Measurements from ENCODE around the gene CFAP97D2.
"Not testable (repeated sequence)": the region's sequence is repeated elsewhere in the genome, so short reads cannot be mapped to it uniquely, and the experiment has no call there.

The CFAP97D2 gene

DNA sequence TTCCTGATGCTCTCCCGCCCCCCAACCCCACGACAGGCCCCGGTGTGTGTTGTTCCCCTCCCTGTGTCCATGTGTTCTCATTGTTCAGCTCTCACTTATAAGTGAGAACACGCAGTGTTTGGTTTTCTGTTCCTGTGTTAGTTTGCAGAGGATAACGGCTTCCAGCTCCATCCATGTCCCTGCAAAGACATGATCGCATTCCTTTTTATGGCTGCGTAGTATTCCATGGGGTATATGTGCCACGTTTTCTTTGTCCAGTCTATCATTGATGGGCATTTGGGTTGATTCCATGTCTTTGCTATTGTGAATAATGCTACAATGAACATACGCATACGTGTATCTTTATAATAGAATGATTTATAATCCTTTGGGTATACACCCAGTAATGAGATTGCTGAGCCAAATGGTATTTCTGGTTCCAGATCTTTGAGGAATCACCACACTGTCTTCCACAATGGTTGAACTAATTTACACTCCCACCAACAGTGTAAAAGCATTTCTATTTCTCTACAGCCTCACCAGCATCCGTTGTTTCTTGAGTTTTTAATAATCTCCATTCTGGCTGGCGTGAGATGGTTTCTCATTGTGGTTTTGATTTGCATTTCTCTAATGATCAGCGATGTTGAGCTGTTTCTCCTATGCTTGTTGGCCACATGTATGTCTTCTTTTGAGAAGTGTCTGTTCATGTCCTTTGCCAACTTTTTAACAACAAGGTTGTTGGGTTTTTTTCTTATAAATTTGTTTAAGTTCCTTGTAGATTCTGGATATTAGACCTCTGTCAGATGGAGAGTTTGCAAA is 20.0 kb upstream of the CFAP97D2 start:
- not testable (repeated sequence) for DNase-seq (ENCODE audit: low read depth)

DNA sequence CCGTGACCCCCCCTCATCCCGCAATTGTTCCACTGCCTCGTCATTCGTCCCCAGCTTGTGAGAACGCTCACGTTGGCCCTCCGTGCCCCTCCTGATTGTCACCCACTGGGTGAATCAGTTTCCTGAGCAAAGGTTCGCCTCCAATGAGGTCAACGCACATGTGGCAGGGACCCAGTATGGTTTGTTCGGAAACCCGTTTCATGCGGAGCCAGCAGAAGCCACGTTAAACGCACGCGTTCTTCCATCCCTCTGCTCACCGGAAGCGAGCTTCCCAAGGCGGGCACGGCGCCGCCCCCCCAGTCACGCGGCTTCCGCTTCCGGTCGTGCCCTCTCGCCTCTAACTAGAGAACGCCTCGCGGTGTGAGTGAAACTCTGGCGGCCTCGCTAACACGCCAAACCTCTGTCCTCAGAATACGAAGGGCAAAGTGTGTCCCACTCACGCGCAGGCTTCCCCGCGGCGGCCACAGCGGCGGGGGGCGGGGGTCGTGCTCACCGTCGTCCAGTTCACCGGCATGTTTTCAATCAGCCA is 18.0 kb upstream of the CFAP97D2 start:
- DNase-seq (ENCODE audit: low read depth), result no peak

DNA sequence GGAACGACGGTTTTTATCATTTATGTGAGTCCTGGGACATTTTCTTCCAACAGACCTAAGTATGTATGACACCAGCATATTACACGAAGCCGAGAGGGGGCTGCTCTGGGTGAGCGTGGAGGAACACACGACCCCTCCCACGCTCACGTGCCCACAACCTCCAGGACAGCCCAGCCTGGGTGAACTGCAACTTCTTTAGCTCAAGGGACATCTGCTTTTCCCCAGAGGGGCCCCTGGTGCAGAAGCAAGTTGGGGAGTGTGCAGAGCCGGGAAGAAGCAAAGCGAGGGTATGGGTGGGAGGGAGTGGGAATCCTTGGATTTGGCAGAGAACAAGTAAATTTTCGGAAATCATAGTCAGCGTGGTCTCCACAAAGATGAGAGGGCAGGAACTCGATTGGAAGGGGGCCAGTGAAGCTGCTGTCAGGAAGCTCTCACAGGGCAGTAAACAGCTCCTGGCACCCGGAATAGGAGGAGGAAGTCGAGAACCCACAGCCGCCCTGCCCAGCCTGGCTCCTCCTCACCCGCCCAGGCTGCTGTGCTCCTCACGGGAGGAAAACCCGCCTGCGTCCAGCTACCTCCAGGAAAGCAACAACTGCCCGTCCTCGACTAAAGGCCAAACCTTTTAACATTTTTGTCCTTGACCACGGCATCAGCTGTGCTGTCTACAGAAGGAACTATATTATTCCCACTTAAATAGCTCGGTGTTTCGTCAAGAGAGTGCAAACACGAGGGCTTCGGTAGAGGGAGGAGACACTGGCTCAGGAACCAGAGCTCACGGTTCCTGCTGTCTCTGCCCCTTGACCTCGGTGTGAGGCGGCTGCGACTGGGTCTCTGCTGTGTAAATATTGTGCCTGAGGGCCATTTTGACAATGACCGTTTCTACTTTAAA is 17.2 kb upstream of the CFAP97D2 start:
- DNase-seq (ENCODE audit: low read depth), result no peak

DNA sequence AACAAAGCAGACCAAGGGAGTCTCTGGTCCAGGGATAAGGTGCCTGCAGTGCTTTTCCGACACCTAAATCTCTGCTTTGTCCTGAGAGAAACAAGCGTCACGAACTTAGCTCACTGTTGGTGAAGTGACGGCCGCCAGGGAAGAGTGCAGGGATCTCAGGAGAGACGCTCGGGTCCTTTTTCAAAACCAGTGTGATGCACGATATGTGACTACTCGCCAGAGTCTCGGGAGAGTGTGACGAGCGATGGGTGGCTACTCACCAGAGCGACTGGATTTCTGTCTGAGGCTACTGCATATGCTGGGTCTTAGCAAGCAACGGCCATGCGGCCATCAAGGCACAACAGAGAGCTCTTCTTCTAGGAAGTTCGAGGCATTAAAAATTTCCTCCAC is 16.5 kb upstream of the CFAP97D2 start:
- no peak for DNase-seq (ENCODE audit: low read depth)

DNA sequence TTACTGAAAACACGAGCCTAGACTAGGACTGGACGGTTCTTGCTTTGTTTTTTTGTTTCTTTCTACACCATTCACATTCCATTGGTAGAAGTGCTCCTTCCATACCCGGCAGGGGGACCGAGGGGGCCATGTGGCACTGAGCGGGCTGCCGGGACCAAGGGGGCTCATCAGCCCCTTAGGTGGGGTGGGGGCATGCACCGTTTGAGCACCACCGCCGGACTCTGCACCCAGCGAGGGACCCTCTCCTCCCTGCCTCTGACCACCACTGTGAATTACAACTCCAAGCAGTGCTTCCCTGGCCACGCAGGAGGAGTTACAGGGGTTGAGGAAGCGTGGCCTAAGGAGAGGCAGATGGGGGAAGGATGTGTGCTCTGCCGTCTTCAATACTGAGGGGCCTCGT is 15.0 kb upstream of the CFAP97D2 start:
- DNase-seq (ENCODE audit: low read depth), result no peak

DNA sequence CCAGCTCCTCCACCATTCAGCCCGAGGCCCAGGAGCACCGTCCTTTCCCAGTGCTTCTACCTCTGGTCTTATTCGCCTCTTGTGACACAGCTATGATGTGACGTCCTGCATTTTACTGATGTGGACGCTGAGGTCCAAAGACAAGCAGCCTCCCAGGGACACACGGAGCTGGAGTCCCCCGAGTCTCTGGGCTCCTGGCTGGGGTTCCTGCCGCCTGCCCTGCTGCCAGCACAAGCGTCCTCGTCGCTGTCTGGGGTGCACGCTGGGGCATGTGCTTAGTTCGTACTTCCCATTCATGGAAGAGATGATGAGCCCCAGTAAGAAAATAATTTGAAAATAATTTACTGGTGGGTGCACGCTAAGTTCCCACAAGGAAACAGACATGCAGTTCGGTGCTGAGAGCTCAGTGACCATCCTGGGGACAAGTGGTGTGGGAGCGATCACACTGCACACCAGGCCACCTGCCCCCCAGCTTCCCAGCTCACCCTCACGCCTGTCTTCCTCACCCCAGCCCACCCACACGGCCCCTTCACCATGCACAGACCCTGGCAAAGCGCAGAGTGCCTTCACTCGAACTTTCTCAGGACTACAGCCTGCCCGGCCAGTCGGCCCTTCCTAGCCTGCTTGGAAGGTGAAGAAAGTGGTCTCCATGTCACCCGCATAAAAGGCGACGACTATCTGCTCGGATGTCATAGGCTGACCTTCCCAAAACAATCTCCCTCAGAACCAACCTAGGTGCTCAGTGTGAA is 14.2 kb upstream of the CFAP97D2 start:
- DNase-seq (ENCODE audit: low read depth), result no peak

DNA sequence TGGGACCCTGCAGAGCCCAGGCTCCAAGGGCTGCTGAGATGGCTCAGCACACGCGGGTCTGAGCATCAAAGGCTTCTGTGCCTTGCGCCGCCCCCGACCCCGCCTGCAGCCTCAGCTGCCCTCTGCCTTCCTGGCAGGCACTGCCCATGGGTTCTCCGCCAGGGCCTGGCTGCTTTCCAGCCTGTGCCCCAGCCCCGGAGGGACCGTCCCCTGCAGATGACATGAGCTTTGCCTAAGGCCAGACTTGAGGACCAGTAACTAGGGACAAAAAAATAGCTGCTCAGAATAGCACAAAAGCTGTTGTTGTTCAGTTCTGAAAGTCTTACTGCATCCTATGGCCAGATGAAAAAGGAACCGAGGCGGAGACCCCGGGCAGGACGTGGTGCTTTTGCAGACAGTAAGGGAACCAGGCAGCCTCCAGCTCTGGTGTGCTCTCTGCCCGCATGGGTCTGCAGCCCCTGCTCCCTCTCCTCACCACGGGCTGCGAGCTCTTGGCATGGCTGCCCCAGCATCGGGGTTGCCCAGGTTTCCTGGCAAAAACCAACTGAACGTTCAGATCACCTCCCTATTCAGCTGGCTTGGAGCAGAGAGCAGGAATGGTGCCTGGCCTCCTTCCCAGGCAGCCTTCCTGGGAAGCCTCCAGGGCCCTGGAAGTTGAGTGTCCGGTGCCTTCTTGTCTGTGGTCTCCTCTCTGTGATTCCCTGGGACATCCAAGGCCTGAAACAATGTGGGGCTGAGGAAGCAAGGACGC is 12.5 kb upstream of the CFAP97D2 start:
- no peak for DNase-seq (ENCODE audit: low read depth)

DNA sequence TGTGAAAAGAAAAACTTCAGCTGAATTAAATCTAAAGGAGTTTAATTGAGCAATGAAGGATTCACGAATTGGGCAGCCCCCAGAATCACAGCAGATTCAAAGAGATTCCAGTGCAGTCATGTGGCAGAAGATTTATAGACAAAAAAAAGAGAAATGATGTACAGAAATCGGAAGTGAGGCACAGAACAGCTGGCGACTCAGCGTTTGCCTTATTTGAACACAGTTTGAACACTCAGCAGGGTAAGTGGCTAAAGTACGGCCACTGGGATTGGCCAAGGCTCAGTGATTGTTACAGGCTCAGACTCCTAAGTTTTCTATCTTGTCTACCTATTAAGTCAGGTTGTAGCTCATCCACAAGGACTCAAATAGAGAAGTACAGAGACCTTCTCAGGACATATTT is 11.6 kb upstream of the CFAP97D2 start:
- no peak for DNase-seq (ENCODE audit: low read depth)

DNA sequence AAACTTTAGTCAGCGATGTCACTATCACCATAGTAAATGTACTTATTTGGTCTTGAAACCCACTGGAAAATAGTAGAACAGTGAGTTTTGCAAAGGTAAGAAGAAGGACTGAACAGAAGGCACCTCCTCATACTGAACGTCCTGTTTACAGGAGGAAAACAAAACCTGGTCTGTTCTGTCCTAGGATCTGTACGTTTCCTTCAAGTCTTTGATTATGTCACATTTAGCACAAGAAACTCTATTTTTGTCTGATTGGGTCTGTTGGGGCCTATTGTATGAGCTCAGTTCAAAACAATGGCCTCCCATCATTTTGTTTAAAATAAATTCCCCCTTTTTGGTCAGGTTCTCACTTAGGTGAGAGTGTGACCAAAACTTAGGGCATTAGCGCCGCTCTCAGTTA is 11.2 kb upstream of the CFAP97D2 start:
- no peak for DNase-seq (ENCODE audit: low read depth)

DNA sequence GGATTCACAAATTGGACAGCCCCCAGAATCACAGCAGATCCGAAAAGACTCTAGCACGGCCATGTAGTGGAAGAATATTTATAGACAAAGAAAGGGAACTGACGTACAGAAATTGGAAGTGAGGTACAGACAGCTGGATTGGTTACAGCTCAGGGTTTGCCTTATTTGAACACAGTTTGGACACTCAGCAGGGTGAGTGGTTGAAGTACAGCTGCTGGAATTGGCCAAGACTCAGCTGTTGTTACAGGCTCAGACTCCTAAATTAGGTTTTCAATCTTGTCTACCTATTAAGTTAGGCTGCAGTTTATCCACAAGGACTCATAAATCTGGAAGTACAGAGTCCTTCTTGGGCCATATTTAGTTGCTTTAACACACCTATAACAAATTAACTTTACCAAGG is 5.8 kb upstream of the CFAP97D2 start:
- DNase-seq (ENCODE audit: low read depth), result no peak

DNA sequence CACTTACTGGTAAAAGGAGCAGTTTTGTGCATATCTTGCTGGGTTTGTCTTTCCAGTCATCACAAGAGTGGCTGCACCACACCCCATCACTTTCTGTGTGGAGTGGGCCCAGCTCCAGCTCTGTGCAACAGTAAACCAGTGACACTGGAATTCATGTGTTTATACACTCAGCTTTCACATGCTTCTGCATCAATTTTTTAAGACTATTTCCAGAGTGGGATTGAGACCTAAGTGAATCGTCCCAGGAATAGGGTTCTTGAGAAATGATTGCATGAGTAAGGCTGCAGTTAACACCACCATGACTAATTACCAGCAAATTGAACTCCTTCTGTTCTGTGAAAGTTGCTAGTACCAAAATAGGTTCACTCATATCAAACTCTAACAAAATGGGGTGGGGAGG is 5.3 kb upstream of the CFAP97D2 start:
- DNase-seq (ENCODE audit: low read depth), result no peak

DNA sequence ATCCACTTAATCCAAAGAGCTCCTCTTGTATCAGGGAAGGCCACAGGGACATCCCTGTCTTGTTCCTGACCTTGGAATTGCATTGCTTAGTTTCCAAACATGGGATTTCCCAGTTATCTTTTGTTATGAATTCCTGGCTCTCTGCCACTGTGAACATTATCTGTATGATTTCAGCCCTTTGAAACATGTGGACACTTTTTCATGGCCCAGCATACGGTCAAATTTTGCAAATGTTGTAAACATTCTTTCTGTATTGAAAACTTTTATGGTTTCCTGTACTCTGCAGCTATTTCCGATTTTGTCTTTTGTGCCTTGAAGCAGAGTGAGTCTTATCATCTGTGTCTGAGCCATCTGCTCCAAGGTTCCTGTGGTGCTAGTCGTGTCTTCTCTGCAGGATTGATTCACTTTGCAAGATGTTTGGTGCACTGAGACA is 4.5 kb upstream of the CFAP97D2 start:
- no peak for DNase-seq (ENCODE audit: low read depth)

DNA sequence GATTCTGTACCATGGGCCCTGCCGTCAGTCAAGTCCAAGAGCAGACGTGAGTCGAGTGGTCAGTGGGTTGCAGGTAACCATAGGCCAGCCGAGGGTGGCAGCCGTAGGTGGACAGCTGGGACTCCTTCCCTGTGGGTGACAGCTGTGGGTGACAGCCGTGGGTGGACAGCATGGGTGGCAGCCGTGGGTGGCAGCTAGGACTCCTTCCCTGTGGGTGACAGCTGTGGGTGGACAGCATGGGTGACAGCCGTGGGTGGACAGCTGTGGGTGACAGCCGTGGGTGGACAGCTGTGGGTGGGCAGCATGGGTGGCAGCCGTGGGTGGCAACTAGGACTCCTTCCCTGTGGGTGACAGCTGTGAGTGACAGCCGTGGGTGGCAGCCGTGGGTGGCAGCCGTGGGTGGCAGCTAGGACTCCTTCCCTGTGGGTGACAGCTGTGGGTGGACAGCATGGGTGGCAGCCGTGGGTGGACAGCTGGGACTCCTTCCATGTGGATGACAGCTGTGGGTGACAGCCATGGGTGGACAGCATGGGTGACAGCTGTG is 2.6 kb upstream of the CFAP97D2 start:
- DNase-seq (ENCODE audit: low read depth), result not testable (repeated sequence)

DNA sequence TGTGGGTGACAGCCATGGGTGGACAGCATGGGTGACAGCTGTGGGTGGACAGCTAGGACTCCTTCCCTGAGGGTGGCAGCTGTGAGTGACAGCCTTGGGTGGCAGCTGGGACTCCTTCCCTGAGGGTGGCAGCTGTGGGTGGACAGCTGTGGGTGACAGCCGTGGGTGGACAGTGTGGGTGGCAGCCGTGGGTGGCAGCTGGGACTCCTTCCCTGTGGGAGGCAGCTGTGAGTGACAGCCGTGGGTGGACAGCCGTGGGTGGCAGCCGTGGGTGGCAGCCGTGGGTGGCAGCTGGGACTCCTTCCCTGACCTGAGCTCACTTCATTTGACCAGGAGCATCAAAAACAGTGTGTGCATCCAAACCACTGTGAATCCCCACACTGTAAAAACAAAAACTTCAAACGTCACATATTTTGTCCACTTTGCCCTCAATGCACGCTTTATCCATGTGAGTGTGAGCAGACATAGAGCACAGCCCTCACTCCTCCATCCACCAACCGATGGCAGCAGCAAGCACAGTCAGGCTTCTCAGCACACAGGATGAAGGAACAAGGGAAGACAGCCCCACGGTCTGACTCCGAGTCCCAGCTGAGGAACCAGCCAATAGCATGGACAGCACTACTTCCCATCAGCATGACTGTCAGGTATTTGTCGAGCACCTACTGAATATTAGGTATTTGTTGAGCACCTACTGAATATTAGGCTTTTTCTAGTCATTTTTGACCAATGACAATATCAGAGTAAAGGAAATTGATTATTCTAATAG is 1.6 kb upstream of the CFAP97D2 start:
- DNase-seq (ENCODE audit: low read depth), result no peak

DNA sequence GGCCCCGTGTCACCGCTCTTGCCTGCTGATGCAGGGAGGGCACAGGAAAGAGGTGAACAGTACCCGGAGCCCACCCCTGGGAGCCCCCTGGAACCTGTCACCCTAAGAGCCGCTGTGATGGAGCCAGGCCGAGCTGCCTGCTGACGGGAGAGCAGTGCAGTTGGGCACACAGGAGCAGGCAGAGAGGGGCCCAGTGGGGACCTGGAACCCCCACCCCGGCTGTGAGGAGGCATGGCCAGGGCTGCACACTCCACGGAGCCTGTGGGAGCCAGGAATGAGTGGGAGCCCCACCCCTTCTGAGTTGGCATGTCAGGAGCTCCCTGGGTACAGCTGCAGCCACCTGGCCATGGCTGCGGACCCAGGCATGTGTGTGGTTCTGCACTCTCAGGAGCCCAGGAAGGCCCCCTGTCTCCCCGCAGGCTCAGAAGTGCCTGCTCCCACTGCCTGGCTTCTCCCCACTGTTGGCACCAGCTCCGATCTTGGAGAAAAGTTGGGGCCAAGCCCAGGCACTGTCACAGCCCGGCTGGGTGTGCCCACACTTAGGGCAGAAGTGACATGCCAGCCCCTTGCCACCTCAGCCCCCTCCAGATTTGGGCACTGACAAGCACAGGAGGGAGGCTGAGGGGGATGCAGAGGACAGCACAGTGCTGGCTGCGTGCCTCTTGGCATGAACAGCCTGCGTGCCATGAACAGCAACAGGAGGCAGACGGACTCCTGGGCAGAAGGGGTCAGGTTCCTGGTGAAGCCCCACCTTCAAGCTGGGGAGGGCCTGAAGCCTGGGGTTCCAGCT is 6.3 kb downstream of the CFAP97D2 start:
- no peak for DNase-seq (ENCODE audit: low read depth)

DNA sequence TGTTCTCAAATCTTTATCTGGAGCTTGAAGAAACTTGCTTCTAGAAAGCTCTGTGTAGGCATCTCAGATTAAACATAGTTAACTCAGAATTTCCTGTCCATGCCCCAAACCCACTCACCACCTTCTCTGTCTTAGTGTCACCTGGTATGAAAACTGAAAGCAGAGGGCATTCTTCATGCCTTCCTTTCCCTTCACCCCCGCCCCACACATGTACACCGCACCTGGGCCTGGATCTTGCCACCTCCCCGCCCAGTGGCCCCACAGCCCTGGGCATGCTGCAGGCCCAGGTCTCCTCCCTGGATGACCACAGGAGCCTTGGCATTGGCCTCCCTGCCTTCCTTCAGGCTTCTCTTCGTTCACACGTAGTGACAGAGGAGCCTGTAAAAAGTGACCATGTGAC is 15.8 kb downstream of the CFAP97D2 start:
- DNase-seq (ENCODE audit: low read depth), result no peak

DNA sequence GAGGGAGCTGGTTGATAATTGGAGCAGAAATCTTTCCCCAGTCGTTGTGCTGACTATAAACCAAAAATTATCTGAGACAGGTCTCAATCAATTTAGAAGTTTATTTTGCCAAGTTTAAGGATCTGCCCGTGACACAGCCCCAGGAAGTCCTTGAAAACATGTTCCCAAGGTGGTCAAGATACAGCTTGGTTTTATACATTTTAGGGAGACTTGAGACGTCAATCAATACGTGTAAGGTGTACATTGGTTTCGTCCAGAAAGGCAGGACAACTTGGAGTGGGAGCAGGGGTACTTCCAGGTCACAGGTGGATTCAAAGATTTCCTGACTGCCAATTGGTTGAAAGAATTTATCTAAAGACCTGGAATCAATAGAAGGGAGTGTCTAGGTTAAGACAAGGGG is 17.6 kb downstream of the CFAP97D2 start:
- DNase-seq (ENCODE audit: low read depth), result no peak

DNA sequence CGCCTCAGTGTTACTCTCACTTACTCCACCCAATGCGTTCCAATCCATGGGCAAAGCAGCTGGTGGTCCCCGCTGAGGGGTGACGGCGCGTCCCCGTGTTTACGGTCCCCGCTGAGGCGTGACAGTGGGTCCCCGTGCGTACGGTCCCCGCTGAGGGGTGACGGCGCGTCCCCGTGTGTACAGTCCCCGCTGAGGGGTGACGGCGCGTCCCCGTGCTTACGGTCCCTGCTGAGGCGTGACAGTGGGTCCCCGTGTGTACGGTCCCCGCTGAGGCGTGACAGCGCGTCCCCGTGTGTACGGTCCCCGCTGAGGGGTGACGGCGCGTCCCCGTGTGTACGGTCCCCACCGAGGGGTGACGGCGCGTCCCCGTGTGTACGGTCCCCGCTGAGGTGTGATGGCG is 19.5 kb downstream of the CFAP97D2 start:
- no peak for DNase-seq (ENCODE audit: low read depth)

DNA sequence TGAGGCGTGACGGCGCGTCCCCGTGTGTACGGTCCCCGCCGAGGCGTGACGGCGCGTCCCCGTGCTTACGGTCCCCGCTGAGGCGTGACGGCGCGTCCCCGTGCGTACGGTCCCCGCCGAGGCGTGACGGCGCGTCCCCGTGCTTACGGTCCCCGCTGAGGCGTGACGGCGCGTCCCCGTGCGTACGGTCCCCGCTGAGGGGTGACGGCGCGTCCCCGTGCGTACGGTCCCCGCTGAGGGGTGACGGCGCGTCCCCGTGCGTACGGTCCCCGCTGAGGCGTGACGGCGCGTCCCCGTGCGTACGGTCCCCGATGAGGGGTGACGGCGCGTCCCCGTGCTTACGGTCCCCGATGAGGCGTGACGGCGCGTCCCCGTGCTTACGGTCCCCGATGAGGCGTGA is 20.5 kb downstream of the CFAP97D2 start:
- not testable (repeated sequence) for DNase-seq (ENCODE audit: low read depth)

DNA sequence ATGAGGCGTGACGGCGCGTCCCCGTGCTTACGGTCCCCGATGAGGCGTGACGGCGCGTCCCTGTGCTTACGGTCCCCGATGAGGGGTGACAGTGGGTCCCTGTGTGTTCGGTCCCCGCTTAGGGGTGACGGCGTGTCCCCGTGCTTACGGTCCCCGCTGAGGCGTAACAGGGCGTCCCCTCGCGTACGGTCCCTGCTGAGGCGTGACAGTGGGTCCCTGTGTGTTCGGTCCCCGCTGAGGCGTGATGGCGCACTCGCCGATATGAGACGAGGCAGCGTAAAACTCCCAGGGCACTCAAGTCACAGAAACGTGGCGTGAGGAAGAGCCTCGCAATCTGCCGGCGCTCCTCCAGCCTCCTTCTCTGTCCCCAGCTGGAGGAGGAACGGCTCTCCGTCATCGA is 20.9 kb downstream of the CFAP97D2 start:
- no peak for DNase-seq (ENCODE audit: low read depth)
